Vagina (tissue), 2 donors: ENCODE measurements around the gene CREB3L1.

ENCODE experiments used
- POLR2A ChIP-seq, 2 donors: fragments of 450-650 bp; IDR thresholded peaks; one replicate each; pipeline ENCODE4 v1.6.1; 2017; ENCODE audit warnings: antibody characterized with exemption in 2 of 2, mild to moderate bottlenecking in 2 of 2, moderate library complexity in 2 of 2
- POLR2AphosphoS5 ChIP-seq, 2 donors: sonication (generic); formaldehyde crosslinking; IDR thresholded peaks; one replicate each; pipeline ENCODE4 v1.9.0; 2017; ENCODE audit warnings: antibody characterized with exemption in 2 of 2, mild to moderate bottlenecking in 2 of 2, low read depth in 1 of 2; ENCODE audit not compliant: insufficient read depth in 1 of 2

DNA sequence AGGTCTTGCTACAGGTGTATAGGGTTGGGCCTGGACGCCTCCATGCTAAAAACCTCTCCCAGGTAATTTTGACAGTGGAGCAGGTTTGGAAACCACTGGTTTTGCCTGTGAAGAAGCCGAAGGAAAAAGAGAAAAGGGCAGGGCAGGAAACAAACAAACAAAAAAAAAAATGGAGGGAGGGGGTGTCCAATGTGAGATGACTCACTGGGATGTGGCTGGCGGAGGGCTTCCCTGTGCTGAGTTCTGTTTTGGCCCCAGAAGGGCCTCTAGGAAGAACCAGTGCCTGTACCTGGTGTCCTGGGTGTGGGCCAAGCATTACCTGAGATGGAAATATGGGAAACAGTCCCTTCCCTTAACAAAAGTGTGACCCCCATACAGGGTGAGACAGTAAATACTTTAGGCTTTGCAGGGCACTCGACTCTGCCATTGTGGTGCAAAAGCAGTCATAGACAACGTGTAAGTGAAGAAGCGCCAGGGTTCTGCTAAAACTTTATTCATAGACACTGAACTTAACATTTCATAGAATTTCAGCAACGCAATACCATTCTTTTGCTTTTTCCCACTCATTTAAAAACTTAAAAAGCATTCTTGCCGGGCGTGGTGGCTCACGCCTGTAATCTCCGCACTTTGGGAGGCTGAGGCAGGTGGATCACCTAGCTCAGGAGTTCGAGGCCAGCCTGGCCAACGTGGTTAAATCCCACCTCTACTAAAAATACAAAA is 60.3 kb downstream of the CREB3L1 start:
- TF ChIP-seq POLR2AphosphoS5 (IDR thresholded peaks at IDR 0.05; ENCODE audit: insufficient read depth in 1 of 2, low read depth in 1 of 2) (no peak), POLR2A (IDR thresholded peaks at IDR 0.05) (no peak)
